CD14-positive monocyte (primary cell): ENCODE measurements around the gene MEF2D. TPM values are rescaled to one million over a fixed set of nuclear protein-coding genes. Genes with fewer than 3 reads are reported as not detected.

Source experiments
- DNase-seq, 3 donors: peaks; one replicate each; pipeline ENCODE4 v3.0.0-alpha.2; 2011 to 2022
- H2AFZ ChIP-seq: 2 replicates; pipeline ENCODE4 v1.6.0; 2012; ENCODE audit warnings: mild to moderate bottlenecking, low read depth, low read length, inconsistent platforms; ENCODE audit not compliant: insufficient read depth, poor library complexity, severe bottlenecking
- H3K27ac ChIP-seq, 2 donors: 1 replicate in 1 of 2; 2 replicates in 1 of 2; pipeline ENCODE4 v1.5.1; 2012 to 2013; ENCODE audit warnings: low read length in 2 of 2, control low read depth in 1 of 2, inconsistent platforms in 1 of 2, low read depth in 1 of 2, mild to moderate bottlenecking in 1 of 2
- H3K27me3 ChIP-seq, 2 donors: one replicate each; pipeline versions ENCODE4 v1.6.0 to v1.6.1; 2011 to 2013; ENCODE audit warnings: low read length in 2 of 2; ENCODE audit not compliant: control insufficient read depth in 2 of 2, insufficient read depth in 2 of 2
- H3K36me3 ChIP-seq, 2 donors: replicated peaks in 1 of 2; 1 replicate in 1 of 2; 2 replicates in 1 of 2; pipeline versions ENCODE4 v1.5.1 to v1.6.1; 2012 to 2013; ENCODE audit warnings: low read length in 2 of 2, control low read depth in 1 of 2, inconsistent platforms in 1 of 2, mild to moderate bottlenecking in 1 of 2; ENCODE audit not compliant: insufficient read depth in 2 of 2, control insufficient read depth in 1 of 2
- H3K4me1 ChIP-seq, 2 donors: 1 replicate in 1 of 2; 2 replicates in 1 of 2; pipeline versions ENCODE4 v1.5.1 to v1.6.1; 2012 to 2013; ENCODE audit warnings: low read length in 2 of 2, control low read depth in 1 of 2, inconsistent platforms in 1 of 2, mild to moderate bottlenecking in 1 of 2, moderate library complexity in 1 of 2; ENCODE audit not compliant: insufficient read depth in 2 of 2, control insufficient read depth in 1 of 2
- H3K4me2 ChIP-seq: replicated peaks from 2 replicates; pipeline ENCODE3; 2012; ENCODE audit warnings: low read length, moderate library complexity, mild to moderate bottlenecking; ENCODE audit not compliant: poor library complexity, severe bottlenecking; ENCODE audit errors: extremely low read depth
- H3K4me3 ChIP-seq, 3 experiments: fragments of 200-600 bp in 1 of 3; sonication (generic) in 1 of 3; replicated peaks in 1 of 3; 1 replicate in 2 of 3; 2 replicates in 1 of 3; pipeline ENCODE4 v1.5.1; 2011 to 2013; ENCODE audit warnings: low read length in 3 of 3, mild to moderate bottlenecking in 3 of 3, control low read depth in 2 of 3, low read depth in 2 of 3, inconsistent platforms in 1 of 3, moderate library complexity in 1 of 3
- H3K79me2 ChIP-seq: 2 replicates; pipeline ENCODE4 v1.6.0; 2012; ENCODE audit warnings: mild to moderate bottlenecking, control low read depth, inconsistent platforms, low read length, moderate library complexity; ENCODE audit not compliant: insufficient read depth
- H3K9ac ChIP-seq: 2 replicates; pipeline ENCODE4 v1.6.0; 2017; ENCODE audit warnings: low read length, mild to moderate bottlenecking; ENCODE audit not compliant: insufficient read depth, poor library complexity, severe bottlenecking
- H3K9me3 ChIP-seq, 2 donors: replicated peaks in 1 of 2; 1 replicate in 1 of 2; 2 replicates in 1 of 2; pipeline versions ENCODE4 v1.5.1 to v1.6.1; 2012 to 2013; ENCODE audit warnings: low read length in 2 of 2, control low read depth in 1 of 2; ENCODE audit not compliant: control insufficient read depth in 1 of 2, insufficient read depth in 1 of 2
- H4K20me1 ChIP-seq: 2 replicates; pipeline ENCODE4 v1.6.0; 2012; ENCODE audit warnings: mild to moderate bottlenecking, low read length, control low read depth, moderate library complexity; ENCODE audit not compliant: insufficient read depth
- H3K27ac Mint-ChIP-seq, 7 donors: one replicate each; pipeline ENCODE4 v1.8.0; 2020; ENCODE audit warnings: mild to moderate bottlenecking in 7 of 7, mixed read lengths in 7 of 7, moderate library complexity in 6 of 7, inconsistent platforms in 2 of 7
- H3K27me3 Mint-ChIP-seq, 3 donors: one replicate each; pipeline ENCODE4 v1.8.0; 2021 to 2022; ENCODE audit warnings: low read depth in 3 of 3, mild to moderate bottlenecking in 3 of 3, mixed read lengths in 3 of 3, moderate library complexity in 3 of 3, inconsistent platforms in 1 of 3
- H3K36me3 Mint-ChIP-seq, 2 donors: one replicate each; pipeline ENCODE4 v1.8.0; 2020; ENCODE audit warnings: mixed read lengths in 2 of 2, inconsistent platforms in 1 of 2, mild to moderate bottlenecking in 1 of 2
- H3K4me1 Mint-ChIP-seq: one replicate; pipeline ENCODE4 v1.8.0; 2020; ENCODE audit warnings: mild to moderate bottlenecking, mixed read lengths
- H3K4me3 Mint-ChIP-seq, 2 donors: one replicate each; pipeline ENCODE4 v1.8.0; 2020; ENCODE audit warnings: mild to moderate bottlenecking in 2 of 2, mixed read lengths in 2 of 2, moderate library complexity in 1 of 2
- H3K9me3 Mint-ChIP-seq, 7 donors: one replicate each; pipeline ENCODE4 v1.8.0; 2020 to 2022; ENCODE audit warnings: mixed read lengths in 7 of 7, mild to moderate bottlenecking in 6 of 7, moderate library complexity in 6 of 7, inconsistent platforms in 2 of 7
- CTCF ChIP-seq: fragments of 200-600 bp; IDR thresholded peaks from one replicate; pipeline ENCODE4 v1.8.0; 2022; ENCODE audit warnings: antibody characterized with exemption, mild to moderate bottlenecking
- WGBS: methylation state at CpG from one replicate; pipeline ENCODE4 v1.1.5; 2013; ENCODE audit warnings: missing lambda C conversion rate; ENCODE audit not compliant: insufficient coverage; 5-methylcytosine and 5-hydroxymethylcytosine counted together
- intact Hi-C, 2 donors: fragments of 100-400 bp; cut with micrococcal nuclease; formaldehyde crosslinking; loops; one replicate each; pipeline versions ENCODE4 v1.15.0 to v1.15.1; 2023
- polyA plus RNA-seq, 3 donors: library from polyadenylated mRNA; depleted of rRNA in 1 of 3; unstranded in 2 of 3; stranded (reverse) in 1 of 3; fragments of 300-500 nt in 2 of 3; fragments of >200 nt in 1 of 3; fragmentation: Illumina TruSeq in 2 of 3; gene quantifications; 1 replicate in 2 of 3; 2 replicates in 1 of 3; pipeline ENCODE4 v1.2.3, GENCODE V29; 2012 to 2021

MEF2D gene
- polyA plus RNA-seq, 3 donors = 4.5 to 66.4 (median 8.0) TPM

GRCh38 chr1:156499842-156500542, 583 bp downstream of the MEF2D start:
- no peaks in the 10 kb centered on the region for H3K9me3 ChIP-seq
- Mint-ChIP-seq H3K9me3 (peaks cover 0 to 3% (median 0%) of the 10 kb centered on the region in 7 donors), H3K36me3 (peaks cover 19 to 30% of the 10 kb centered on the region in 2 donors), H3K27ac (peak overlapping the region; percentile 89 to 99 (median 96)), H3K4me3 (peak overlapping the region; percentile 93 to 97), H3K4me1 (peaks cover 72% of the 10 kb centered on the region), H3K27me3 (no peaks in the 10 kb centered on the region)
- H2AFZ ChIP-seq = no peak overlapping the region
- peak overlapping the region; percentile 96 to 99 (median 98) for H3K4me3 ChIP-seq
- 0% methylated on average over 25 of the region's 51 CpGs for WGBS
- intact Hi-C loops = loop anchor here (5.0 to 10.0 kb wide), 5 partner anchors 48 to 247 kb away; partner anchors contain the start of genes ISG20L2 (in 1 of the 2) and METTL25B (in 1 of the 2)
- peak overlapping the region; percentile 98 for H3K9ac ChIP-seq
- peaks cover 78 to 86% of the 10 kb centered on the region in 2 donors for H3K4me1 ChIP-seq
- peaks cover 83% of the 10 kb centered on the region for H3K79me2 ChIP-seq
- peaks cover under 1 to 4% of the 10 kb centered on the region in 2 donors for H3K36me3 ChIP-seq
- peak overlapping the region; percentile 96 for H3K4me2 ChIP-seq
- DNase-seq = no peak
- H3K27me3 ChIP-seq = no peaks in the 10 kb centered on the region
- TF ChIP-seq CTCF = no peak
- H3K27ac ChIP-seq = peak overlapping the region; percentile 94 to 98
- H4K20me1 ChIP-seq = peaks cover 55% of the 10 kb centered on the region

GRCh38 chr1:156499194-156499841, 1.3 kb downstream of the MEF2D start:
- Histone ChIP-seq H3K4me2 (peak overlapping the region; percentile 96), H2AFZ (no peak overlapping the region), H3K4me3 (peak overlapping the region; percentile 96 to 99 (median 98)), H3K36me3 (peaks cover 3 to 8% of the 10 kb centered on the region in 2 donors), H3K4me1 (peaks cover 79 to 86% of the 10 kb centered on the region in 2 donors), H4K20me1 (peaks cover 62% of the 10 kb centered on the region), H3K79me2 (peaks cover 88% of the 10 kb centered on the region), H3K9me3 (no peaks in the 10 kb centered on the region), H3K27me3 (no peaks in the 10 kb centered on the region), H3K9ac (peak overlapping the region; percentile 98), H3K27ac (peak overlapping the region; percentile 41 to 98)
- Mint-ChIP-seq H3K4me1 (peaks cover 75% of the 10 kb centered on the region), H3K27ac (peak overlapping the region; percentile 71 to 99 (median 92)), H3K36me3 (peaks cover 25 to 34% of the 10 kb centered on the region in 2 donors), H3K27me3 (no peaks in the 10 kb centered on the region), H3K4me3 (peak overlapping the region; percentile 93 to 97), H3K9me3 (peaks cover 0 to 3% (median 0%) of the 10 kb centered on the region in 7 donors)
- TF ChIP-seq CTCF = no peak
- intact Hi-C loops = loop anchor here (5.0 to 10.0 kb wide), 2 partner anchors 47 to 55 kb away; no protein-coding TSS in a partner anchor
- 0% methylated on average over 4 of the region's 14 CpGs for WGBS
- DNase-seq = no peak
